Ecto neural progenitor cell (in vitro differentiated cells): ENCODE results near the gene BDNF.
A peak's percentile ranks its signal among the peaks of the same experiment; 100 is the strongest.

Source experiments
- DNase-seq: peaks from one replicate; pipeline ENCODE4 v3.0.0-alpha.2; 2018; ENCODE audit warnings: low spot score

BDNF gene

GRCh38 chr11:27705873-27706820, 5.9 kb upstream of the BDNF start:
- peak; percentile 51 for DNase-seq

GRCh38 chr11:27703481-27703880, 3.2 kb upstream of the BDNF start:
- DNase-seq: no peak

- DNase-seq: no peak
Measured at GRCh38 chr11:27702811-27703210, 2.6 kb upstream of the BDNF start.

GRCh38 chr11:27701355-27702105, 1.3 kb upstream of the BDNF start:
- peak; percentile 54 for DNase-seq

GRCh38 chr11:27699926-27700350, 317 bp downstream of the BDNF start:
- no peak for DNase-seq

- DNase-seq: peak; percentile 65
Measured at GRCh38 chr11:27699242-27699925, 871 bp downstream of the BDNF start.

- peak; percentile 94 for DNase-seq
Measured at GRCh38 chr11:27698872-27699241, 1.4 kb downstream of the BDNF start.

GRCh38 chr11:27697679-27698275, 2.5 kb downstream of the BDNF start:
- DNase-seq: no peak

- DNase-seq: no peak
Measured at GRCh38 chr11:27696961-27697360, 3.3 kb downstream of the BDNF start.

- DNase-seq: no peak
Measured at GRCh38 chr11:27696115-27696514, 4.1 kb downstream of the BDNF start.

- DNase-seq: no peak
Measured at GRCh38 chr11:27694992-27695391, 5.3 kb downstream of the BDNF start.

GRCh38 chr11:27693398-27693797, 6.9 kb downstream of the BDNF start:
- no peak for DNase-seq

- no peak for DNase-seq
Measured at GRCh38 chr11:27692781-27693180, 7.5 kb downstream of the BDNF start.

GRCh38 chr11:27688076-27688475, 12.2 kb downstream of the BDNF start:
- DNase-seq: peak; percentile 54

GRCh38 chr11:27681664-27682063, 18.6 kb downstream of the BDNF start:
- DNase-seq: no peak

GRCh38 chr11:27679136-27680015, 20.9 kb downstream of the BDNF start:
- DNase-seq: no peak

GRCh38 chr11:27678242-27678641, 22.0 kb downstream of the BDNF start:
- no peak for DNase-seq

GRCh38 chr11:27677108-27677507, 23.1 kb downstream of the BDNF start:
- DNase-seq: no peak

- no peak for DNase-seq
Measured at GRCh38 chr11:27673979-27674663, 26.1 kb downstream of the BDNF start.

- no peak for DNase-seq
Measured at GRCh38 chr11:27672836-27673464, 27.3 kb downstream of the BDNF start.
